Stomach (tissue), 9 donors: ENCODE measurements around the gene EIF4B. TPM values are rescaled to one million over a fixed set of nuclear protein-coding genes. Genes with fewer than 3 reads are reported as not detected.

Experiments
- DNase-seq, 2 donors: peaks; one replicate each; pipeline versions ENCODE4 v3.0.0 to v3.0.0-alpha.2; 2013 to 2019
- H3K27ac ChIP-seq, 5 donors: fragments of 200-600 bp in 4 of 5; sonication (generic) in 4 of 5; one replicate each; pipeline ENCODE4 v1.5.1; 2013 to 2019; ENCODE audit warnings: mild to moderate bottlenecking in 1 of 5, moderate library complexity in 1 of 5
- H3K27me3 ChIP-seq, 3 donors: fragments of 200-600 bp; sonication (generic); one replicate each; pipeline ENCODE4 v1.5.1; 2017 to 2019; ENCODE audit warnings: mixed run types in 1 of 3
- H3K36me3 ChIP-seq, 4 donors: fragments of 200-600 bp; sonication (generic); 1 replicate in 3 of 4; 2 replicates in 1 of 4; pipeline ENCODE4 v1.5.1; 2016 to 2019
- H3K4me1 ChIP-seq, 4 donors: fragments of 200-600 bp; sonication (generic); one replicate each; pipeline ENCODE4 v1.5.1; 2016 to 2019
- H3K4me3 ChIP-seq, 4 donors: fragments of 200-600 bp; sonication (generic) in 3 of 4; one replicate each; pipeline ENCODE4 v1.5.1; 2016 to 2019; ENCODE audit warnings: mild to moderate bottlenecking in 1 of 4
- H3K9me3 ChIP-seq, 4 donors: fragments of 200-600 bp; sonication (generic); one replicate each; pipeline ENCODE4 v1.5.1; 2016 to 2019
- EP300 ChIP-seq: sonication (generic); formaldehyde crosslinking; IDR thresholded peaks from one replicate; pipeline ENCODE4 v1.6.1; 2017; ENCODE audit warnings: antibody characterized with exemption
- POLR2A ChIP-seq, 4 donors: fragments of 450-650 bp; IDR thresholded peaks; one replicate each; pipeline ENCODE4 v1.6.1; 2016; ENCODE audit warnings: antibody characterized with exemption in 4 of 4, control low read depth in 2 of 4, mild to moderate bottlenecking in 1 of 4, moderate library complexity in 1 of 4
- POLR2AphosphoS5 ChIP-seq, 3 donors: sonication (generic); formaldehyde crosslinking; IDR thresholded peaks; one replicate each; pipeline ENCODE4 v1.6.1; 2016; ENCODE audit warnings: antibody characterized with exemption in 3 of 3
- WGBS, 5 donors: extraction: QIAGEN DNeasy Blood & Tissue Kit in 3 of 5; methylation state at CpG; one replicate each; pipeline versions ENCODE4 v1.1.5 to v1.1.7; 2013 to 2018; 5-methylcytosine and 5-hydroxymethylcytosine counted together
- intact Hi-C: fragments of 100-400 bp; cut with DNase I; formaldehyde crosslinking; loops from one replicate; pipeline ENCODE4 v1.15.1; 2023; ENCODE audit warnings: low total_unique reads
- polyA plus RNA-seq, 3 donors: library from polyadenylated mRNA; stranded (reverse); fragments of 200-250 nt; gene quantifications; one replicate each; pipeline ENCODE4 v1.2.3, GENCODE V29; 2013
- total RNA-seq, 5 donors: library from RNA; depleted of rRNA; stranded (reverse); fragments of >200 nt; gene quantifications; one replicate each; pipeline versions ENCODE4 v1.1.0 to v1.2.3, GENCODE V29; 2014 to 2016
- TF ChIP-seq, protein P1 (sequence below), 7 experiments: fragments of 450-650 bp in 4 of 7; fragments of 200-600 bp in 3 of 7; sonication (generic) in 3 of 7; IDR thresholded peaks; one replicate each; pipeline ENCODE4 v1.5.1; 2016 to 2019; ENCODE audit warnings: antibody characterized with exemption in 7 of 7, control low read depth in 2 of 7, mild to moderate bottlenecking in 1 of 7
- donor health status: healthy with polysubstance abuse.
- donor health status: Bipolar disorder and iron deficiency.
- donor health status: healthy.

The EIF4B gene
- total and polyA plus RNA-seq, 8 donors, result 101 to 833 (median 326) TPM

DNA sequence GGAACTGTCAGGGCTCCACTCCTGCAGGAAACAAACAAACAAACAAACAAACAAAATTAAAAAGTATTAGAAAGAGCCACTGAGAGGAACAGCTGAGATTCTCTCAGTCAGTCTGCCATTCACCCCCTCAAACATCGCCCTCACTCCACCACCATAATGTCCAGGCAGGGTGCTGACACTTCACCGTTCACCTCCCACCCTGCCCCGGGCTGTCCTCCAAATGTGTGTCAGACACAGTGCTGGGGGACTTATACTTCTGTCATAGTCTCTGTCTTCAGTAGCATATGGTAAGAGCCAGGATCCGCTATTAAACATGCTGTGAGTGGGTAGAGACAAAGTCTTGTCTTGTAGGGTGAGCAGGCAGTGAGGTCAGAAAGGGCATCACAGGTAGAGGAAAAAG lies 29.1 kb upstream of the EIF4B start:
- TF ChIP-seq, protein P1, sequence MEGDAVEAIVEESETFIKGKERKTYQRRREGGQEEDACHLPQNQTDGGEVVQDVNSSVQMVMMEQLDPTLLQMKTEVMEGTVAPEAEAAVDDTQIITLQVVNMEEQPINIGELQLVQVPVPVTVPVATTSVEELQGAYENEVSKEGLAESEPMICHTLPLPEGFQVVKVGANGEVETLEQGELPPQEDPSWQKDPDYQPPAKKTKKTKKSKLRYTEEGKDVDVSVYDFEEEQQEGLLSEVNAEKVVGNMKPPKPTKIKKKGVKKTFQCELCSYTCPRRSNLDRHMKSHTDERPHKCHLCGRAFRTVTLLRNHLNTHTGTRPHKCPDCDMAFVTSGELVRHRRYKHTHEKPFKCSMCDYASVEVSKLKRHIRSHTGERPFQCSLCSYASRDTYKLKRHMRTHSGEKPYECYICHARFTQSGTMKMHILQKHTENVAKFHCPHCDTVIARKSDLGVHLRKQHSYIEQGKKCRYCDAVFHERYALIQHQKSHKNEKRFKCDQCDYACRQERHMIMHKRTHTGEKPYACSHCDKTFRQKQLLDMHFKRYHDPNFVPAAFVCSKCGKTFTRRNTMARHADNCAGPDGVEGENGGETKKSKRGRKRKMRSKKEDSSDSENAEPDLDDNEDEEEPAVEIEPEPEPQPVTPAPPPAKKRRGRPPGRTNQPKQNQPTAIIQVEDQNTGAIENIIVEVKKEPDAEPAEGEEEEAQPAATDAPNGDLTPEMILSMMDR (IDR thresholded peaks at IDR 0.05), result no peak
- no peak for TF ChIP-seq POLR2A (IDR thresholded peaks at IDR 0.05)
- no peak for TF ChIP-seq EP300
- TF ChIP-seq POLR2AphosphoS5 (IDR thresholded peaks at IDR 0.05), result no peak
- WGBS, 5 donors, result 59 to 74% (median 63%) methylated on average over 4 of the region's 4 CpGs

DNA sequence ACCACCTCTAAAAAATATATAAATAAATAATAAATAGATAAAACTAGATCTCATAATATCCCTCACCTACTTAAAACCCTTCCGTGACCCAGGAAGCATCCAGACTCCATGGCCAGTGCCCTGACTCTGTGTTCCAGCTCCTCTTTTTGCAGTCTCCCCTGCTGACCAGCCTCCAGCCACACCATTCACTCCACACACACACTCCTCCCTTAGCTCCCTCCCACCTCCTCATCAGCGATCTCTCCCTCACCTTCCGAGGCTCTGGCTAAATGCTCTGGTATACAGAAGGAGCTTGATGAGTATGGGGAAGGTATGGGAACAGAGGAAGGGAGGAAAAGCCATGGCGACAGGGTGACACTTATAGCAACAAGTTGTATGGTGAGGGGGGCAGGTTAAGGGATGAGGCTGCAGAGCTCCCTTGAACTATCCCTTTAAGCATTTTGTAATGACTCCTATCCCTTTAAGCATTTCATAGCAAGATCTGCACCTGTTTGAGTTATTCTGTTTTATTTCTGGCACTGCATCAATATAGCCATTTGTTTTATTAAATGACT lies 26.1 kb upstream of the EIF4B start:
- intact Hi-C loops, result no loop called here

More for the DNA sequence above, 29.1 kb upstream of the EIF4B start:
- peaks cover 0 to 10% (median 0%) of the 10 kb centered on the region in 3 donors for H3K27me3 ChIP-seq
- H3K4me1 ChIP-seq, result peaks cover 0 to 17% (median 9%) of the 10 kb centered on the region in 4 donors
- no peaks in the 10 kb centered on the region for H3K9me3 ChIP-seq
- H3K27ac ChIP-seq, result no peak overlapping the region
- intact Hi-C loops, result loop anchor here (5.0 to 10.0 kb wide), 2 partner anchors 90 to 602 kb away; no protein-coding TSS in a partner anchor
- H3K36me3 ChIP-seq, result no peaks in the 10 kb centered on the region
- H3K4me3 ChIP-seq, result no peak overlapping the region
- DNase-seq, result no peak

DNA sequence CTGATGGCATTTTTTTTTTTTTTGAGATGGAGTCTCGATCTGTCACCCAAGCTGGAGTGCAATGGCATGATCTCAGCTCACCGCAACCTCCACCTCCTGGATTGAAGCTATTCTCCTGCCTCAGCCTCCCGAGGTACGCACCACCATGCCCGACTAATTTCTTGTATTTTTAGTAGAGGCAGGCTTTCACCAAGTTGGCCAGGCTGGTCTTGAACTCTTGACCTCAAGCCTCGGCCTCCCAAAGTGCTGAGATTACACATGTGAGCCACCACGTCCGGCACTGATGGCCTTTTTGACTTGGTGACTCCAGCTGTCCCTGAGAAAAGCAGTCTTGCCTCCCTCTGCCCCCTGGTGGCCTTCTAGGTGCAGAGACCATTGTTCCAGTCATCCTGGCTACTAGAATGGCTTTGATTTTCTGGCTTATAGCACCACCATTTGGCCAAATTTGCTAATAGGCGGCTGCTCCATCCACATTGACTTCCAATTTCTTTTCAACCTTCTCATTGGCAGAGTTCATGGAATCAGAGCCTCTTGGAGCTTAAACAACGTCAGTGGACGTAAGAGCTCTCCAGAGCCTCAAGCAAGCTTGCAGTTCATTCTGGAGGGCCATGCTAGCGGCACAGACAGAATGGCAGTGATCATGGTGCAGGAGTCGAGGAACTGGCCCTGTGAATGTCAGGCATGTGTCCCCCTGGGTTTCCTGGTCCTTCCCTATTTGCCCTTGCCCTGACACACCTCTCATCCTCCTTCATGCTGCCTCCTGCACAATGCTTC lies 25.4 kb upstream of the EIF4B start:
- 24 to 27% (median 26%) methylated on average over 13 of the region's 13 CpGs for WGBS, 5 donors
- Histone ChIP-seq H3K4me3 (no peak overlapping the region), H3K9me3 (no peaks in the 10 kb centered on the region), H3K36me3 (no peaks in the 10 kb centered on the region), H3K4me1 (peaks cover 0 to 7% (median 5%) of the 10 kb centered on the region in 4 donors), H3K27me3 (peaks cover 0 to 2% (median 0%) of the 10 kb centered on the region in 3 donors), H3K27ac (no peak overlapping the region)
- intact Hi-C loops, result no loop called here
- no peak for TF ChIP-seq POLR2A (IDR thresholded peaks at IDR 0.05)
- TF ChIP-seq POLR2AphosphoS5 (IDR thresholded peaks at IDR 0.05), result peak in 2 of 3 donors; percentile 24 to 83
- TF ChIP-seq, protein P1 (IDR thresholded peaks at IDR 0.05), result peak in 6 of 7 experiments; percentile 15 to 100 (median 94)
- TF ChIP-seq EP300, result no peak
- peak; percentile 93 to 97 for DNase-seq

More for the DNA sequence above, 26.1 kb upstream of the EIF4B start:
- H3K4me1 ChIP-seq, result peaks cover 0 to 13% (median 6%) of the 10 kb centered on the region in 4 donors
- WGBS, 5 donors, result 28 to 53% (median 28%) methylated on average over 4 of the region's 4 CpGs
- peaks cover 0 to 9% (median 0%) of the 10 kb centered on the region in 3 donors for H3K27me3 ChIP-seq
- H3K9me3 ChIP-seq, result no peaks in the 10 kb centered on the region
- no peak overlapping the region for H3K27ac ChIP-seq
- H3K36me3 ChIP-seq, result no peaks in the 10 kb centered on the region
- TF ChIP-seq POLR2A (IDR thresholded peaks at IDR 0.05) (no peak), EP300 (no peak), POLR2AphosphoS5 (IDR thresholded peaks at IDR 0.05) (no peak)
- TF ChIP-seq, protein P1 (IDR thresholded peaks at IDR 0.05), result no peak
- DNase-seq, result no peak
- no peak overlapping the region for H3K4me3 ChIP-seq

DNA sequence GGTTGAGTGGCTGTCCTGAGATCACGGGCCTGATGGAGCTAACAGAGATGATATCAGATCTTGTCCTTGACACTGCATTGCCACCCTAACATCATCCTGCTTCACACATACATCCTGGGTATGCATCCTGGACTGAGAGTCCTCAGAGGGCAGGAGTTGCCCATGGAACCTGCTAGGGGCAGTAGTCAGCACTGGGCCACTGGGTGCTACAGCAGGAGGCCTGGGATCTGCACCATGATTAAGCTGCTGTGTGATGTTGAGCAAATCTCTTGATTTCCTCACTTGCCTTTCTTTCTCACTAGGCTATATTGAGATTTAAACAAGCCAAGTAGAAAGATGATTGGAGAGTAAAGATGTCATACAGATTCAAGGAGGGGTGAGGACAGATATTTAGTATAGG lies 22.1 kb upstream of the EIF4B start:
- 75 to 88% (median 82%) methylated on average over 1 of the region's 1 CpG for WGBS, 5 donors
- peaks cover 0 to 7% (median 4%) of the 10 kb centered on the region in 4 donors for H3K4me1 ChIP-seq
- no peak overlapping the region for H3K4me3 ChIP-seq
- no peaks in the 10 kb centered on the region for H3K36me3 ChIP-seq
- no peak overlapping the region for H3K27ac ChIP-seq
- H3K27me3 ChIP-seq, result no peaks in the 10 kb centered on the region
- H3K9me3 ChIP-seq, result no peaks in the 10 kb centered on the region
- no peak for TF ChIP-seq POLR2A (IDR thresholded peaks at IDR 0.05)
- no peak for DNase-seq
- intact Hi-C loops, result no loop called here
